GOT3 (cell line): ENCODE results near the gene ABL2.
"Not testable (repeated sequence)": the region's sequence is repeated elsewhere in the genome, so short reads cannot be mapped to it uniquely, and the experiment has no call there.

Source experiments
- DNase-seq: peaks from one replicate; lab custom pipeline; 2025; ENCODE audit warnings: mixed read lengths; lab: John Stamatoyannopoulos, UW

The ABL2 gene

DNA sequence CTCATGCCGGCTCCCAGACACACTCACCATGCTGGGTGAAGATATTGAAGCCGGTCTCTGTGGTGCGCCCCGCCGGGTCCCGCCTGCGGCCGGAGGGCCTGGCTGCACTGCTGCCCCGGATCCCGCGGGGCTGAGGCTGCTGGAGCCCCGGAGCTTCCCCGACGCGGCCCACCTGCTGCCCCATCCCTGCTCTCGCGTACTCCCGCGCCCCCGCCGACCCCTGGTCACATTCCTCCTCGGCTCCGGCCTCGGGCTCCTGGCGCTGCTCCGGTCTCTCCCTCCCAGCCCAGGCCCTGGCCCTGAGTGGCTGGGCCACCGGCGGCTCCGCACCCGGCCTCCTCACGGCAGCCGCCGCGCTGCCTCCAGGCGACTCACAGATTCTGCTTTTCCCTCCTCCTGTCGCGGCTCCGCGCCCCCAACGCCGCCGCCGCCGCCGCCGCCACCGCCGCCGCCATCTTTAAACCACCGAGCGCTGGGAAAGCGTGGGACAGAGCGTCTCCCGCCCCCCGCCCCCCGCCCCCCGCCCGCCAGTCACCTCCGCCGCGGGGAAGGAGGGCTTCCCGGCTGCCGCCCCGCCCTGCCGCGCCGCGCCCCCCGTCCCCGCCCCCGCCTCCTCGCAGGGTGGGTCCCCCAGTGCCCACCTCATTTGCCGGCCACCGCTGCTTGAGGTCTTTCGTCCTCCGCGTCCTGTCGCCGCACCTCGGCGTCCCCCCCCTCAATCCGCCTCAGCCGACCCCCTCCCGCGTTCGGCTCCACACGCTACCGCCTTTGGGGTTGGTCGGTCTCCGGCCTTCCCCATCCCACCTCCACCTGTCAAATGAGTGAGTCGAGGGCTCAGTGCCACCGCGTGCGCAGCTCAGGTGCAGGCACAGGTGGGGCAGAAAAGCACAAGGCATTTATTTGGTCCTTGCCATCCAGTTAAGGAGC lies at the start of gene ABL2:
ABL2 (minus strand) TSS at position 464 of the 927 bp plus-strand sequence; CDS start at position 184, 280 bp downstream.
- no peak for DNase-seq

DNA sequence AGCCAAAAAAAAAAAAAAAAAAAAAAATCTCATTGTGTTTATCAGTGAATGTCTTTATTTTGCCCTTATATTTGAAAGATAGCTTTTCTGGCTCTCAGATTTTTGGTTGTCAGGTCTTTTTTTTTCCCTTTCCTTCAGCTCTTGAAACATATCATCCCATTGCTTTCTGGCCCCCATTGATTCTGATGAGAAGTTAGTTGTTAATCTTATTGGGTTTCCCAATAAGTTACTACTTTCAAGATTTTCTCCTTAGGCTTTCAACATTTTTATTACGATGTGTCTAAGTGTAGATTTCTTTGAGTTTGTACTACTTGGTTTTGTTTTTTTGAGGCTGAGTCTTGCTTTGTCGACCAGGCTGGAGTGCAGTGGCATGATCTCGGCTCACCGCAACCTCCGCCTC lies 49.4 kb upstream of the ABL2 start:
- DNase-seq: no peak

GRCh38 chr1:179274424-179274823 lies 44.9 kb upstream of the ABL2 start:
- not testable (repeated sequence) for DNase-seq

GRCh38 chr1:179269071-179269470 lies 39.6 kb upstream of the ABL2 start:
- no peak for DNase-seq

DNA sequence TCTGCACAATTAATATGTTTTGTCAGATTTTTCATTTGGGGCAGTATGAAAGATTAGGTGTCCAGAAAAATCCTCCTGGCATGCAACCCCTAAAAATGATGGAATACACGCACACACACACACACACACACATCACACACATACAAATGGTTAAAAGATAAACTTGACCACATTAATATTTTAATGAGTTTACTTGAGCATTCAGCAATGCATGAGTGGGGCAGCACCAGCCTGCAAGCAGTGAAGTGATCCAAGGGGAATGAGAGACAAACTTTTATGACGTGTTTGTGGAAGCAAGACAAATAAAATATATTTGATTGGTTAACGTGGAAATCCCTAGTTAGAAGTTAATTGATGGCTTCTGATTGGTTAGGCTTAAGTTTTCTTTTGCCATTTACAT lies 35.0 kb upstream of the ABL2 start:
- no peak for DNase-seq

- DNase-seq: no peak
These were observed 33.6 kb upstream of the ABL2 start for GRCh38 chr1:179263121-179263520.

GRCh38 chr1:179262183-179262582 lies 32.7 kb upstream of the ABL2 start:
- DNase-seq: no peak

- no peak for DNase-seq
These were observed 24.0 kb upstream of the ABL2 start for GRCh38 chr1:179253286-179253972.

DNA sequence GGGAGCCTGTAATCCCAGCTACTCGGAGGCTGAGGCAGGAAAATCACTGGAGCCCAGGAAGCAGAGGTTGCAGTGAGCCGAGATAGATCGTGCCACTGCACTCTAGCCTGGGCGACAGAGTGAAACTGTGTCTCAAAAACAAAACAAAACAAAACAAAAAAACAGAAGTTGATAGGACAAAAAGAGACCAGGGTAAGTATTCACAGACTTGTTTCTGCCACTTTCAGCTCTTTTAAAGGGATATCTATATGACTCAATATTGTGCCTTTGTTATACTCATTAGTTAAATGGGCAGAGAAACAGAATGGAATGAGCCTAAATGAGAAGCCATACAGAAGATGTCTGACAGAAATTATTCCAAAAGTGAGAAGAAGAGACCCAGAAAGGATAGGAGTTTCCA lies 23.1 kb upstream of the ABL2 start:
- no peak for DNase-seq

DNA sequence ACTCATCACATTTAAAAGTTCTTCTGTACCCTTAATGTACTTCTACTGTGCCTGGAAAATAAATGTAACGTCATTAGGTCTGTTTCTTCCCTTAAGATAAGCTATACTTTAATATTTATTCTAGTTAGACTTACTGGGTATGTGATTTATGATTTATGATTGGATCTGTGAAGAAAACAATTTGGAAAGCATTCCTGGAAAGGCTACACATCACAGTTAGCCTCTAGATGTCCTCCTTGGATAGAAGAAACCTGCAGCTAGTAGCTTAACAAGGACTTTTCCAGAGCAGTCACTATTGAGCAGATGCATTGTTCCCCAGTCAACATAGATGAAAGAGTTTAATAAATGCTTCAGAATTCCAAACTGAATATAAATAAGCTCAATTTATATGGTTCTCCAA lies 22.2 kb upstream of the ABL2 start:
- DNase-seq: no peak

DNA sequence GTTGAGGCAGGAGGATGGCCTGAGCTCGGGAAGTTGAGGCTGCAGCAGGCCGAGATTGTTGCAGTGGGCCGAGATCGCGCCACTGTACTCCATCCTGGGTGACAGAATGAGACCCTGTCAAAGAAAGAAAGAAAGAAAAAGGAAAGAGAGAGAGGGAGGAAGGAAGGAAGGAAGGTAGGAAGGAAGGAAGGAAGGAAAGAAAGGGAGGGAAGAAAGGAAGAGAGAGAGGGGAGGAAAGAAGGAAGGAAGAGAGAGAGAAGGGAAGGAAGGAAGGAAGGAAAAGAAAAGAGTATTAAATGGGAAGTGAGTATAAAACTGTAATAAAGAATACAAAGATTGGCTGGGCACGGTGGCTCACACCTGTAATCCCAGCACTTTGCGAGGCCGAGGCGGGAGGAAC lies 18.4 kb upstream of the ABL2 start:
- DNase-seq: no peak

DNA sequence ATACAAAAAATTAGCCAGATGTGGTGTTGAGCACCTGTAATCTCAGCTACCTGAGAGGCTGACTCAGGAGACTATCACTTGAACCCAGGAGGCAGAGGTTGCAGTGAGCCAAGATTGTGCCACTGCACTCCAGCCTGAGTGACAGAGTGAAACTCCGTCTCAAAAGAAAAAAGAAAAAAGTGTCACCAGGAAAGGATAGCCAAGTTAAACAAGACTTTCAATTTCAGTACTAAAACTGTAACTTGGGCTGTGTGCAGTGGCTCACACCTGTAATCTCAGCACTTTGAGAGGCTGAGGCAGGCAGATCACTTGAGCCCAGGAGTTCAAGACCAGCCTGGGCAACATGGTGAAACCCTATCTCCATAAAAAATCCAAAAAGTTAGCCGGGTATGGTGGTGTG lies 15.9 kb upstream of the ABL2 start:
- DNase-seq: not testable (repeated sequence)

DNA sequence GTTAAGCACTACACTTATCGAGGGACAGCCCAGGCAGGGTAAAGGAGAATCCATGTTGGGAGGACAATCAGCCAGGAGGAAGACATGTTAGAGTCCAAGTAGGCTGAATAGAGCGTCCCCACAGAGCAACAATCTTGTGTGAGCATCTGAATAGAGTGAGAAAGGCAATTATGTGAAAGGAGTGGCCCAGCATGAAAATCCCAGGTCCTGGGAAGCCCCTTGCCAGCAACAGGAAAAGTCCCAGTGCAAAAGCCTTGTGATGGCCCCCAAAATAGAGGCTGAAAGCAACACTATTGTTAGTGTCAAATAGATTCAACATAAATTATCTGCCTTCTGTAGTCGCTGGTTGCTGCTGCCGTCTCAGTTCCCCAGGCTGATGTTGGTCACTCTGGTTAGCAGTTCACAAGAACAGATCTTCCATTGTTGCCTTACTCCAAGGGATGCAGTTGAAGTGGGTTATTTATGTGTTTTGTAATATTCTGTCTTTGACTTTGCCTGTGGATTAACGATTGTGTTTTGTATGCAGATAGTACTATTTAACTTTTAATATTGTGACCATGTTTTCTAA lies 12.1 kb upstream of the ABL2 start:
- no peak for DNase-seq

- no peak for DNase-seq
These were observed 7.7 kb upstream of the ABL2 start for GRCh38 chr1:179237222-179237621.

DNA sequence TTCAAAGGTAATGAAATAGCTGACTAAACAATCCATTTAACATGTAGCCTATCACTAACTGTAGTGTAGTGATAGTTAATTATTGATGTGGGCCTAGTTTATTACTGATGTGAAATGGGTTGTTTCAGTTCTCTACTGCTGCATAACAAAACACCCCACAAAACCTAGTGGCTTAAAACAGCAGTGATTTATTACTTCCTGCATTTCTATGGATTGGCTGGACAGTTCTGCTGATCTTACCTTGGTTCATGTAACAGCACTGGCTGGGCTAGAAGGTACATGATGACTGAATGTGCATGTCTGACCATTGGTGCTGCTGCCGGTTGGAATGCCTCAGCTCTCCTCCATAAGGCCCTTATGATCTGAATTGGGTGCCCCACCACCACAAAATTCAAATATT lies 5.4 kb upstream of the ABL2 start:
- DNase-seq: no peak

DNA sequence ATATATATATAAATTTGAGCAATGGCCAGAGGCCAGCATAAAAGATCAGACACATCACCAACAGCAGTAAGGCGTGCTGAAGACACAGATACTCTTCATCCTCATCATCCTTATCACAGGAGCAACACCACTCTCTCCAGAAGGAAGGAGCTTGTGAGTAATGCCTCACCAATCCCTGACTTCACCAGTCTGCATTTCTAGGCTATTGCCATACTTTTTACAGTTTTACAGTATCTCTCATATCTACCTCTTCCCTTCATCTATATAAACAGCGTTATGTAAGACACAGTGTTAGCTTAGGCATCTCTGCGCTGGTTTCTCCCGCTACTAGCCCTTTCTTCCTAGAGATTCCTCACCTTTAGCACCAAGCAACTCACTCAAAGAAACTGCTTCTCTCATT lies 2.4 kb upstream of the ABL2 start:
- DNase-seq: no peak

GRCh38 chr1:179230721-179231120 lies 1.2 kb upstream of the ABL2 start:
- DNase-seq: no peak

DNA sequence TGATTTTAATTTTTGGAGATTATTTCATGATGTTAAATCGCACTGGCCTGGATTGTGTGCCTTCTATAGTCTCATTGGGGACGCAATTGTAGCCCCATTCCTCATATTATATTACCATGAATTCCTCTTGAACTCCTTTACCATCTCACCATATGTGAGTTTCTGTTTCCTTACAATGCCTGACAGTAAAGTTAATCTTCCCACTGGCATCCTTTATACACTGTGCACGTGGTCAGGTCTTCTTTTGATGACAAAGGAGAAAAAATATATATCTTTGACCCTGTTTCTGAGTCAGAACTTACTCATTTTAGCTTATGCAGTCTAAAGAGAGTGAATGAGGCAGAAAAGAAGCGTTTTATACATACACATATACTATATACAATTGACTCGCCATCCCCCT lies 774 bp upstream of the ABL2 start:
- no peak for DNase-seq

DNA sequence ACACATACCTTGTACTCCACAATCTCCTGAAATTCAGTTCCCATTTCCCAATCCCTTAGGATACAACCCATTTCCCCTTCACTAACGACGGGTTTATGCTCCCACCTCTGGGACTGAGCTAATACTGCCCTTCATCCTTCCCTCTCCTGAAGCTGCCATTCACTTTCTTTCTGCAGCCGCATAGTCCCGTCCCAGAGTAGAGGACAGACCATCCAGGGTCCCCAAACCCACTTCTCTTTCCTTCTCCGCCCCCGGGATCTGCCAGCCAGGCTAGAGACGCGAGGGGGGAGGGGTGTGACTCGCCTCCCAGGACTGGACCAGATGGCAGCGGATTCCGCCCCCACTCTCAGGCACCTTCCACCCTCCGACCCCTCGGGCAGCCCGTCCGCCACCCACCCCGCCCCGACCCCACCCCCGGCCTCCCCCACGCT lies 679 bp downstream of the ABL2 start:
- no peak for DNase-seq

GRCh38 chr1:179226738-179227137 lies 2.7 kb downstream of the ABL2 start:
- no peak for DNase-seq

- DNase-seq: not testable (repeated sequence)
These were observed 5.0 kb downstream of the ABL2 start for GRCh38 chr1:179224466-179224865.

DNA sequence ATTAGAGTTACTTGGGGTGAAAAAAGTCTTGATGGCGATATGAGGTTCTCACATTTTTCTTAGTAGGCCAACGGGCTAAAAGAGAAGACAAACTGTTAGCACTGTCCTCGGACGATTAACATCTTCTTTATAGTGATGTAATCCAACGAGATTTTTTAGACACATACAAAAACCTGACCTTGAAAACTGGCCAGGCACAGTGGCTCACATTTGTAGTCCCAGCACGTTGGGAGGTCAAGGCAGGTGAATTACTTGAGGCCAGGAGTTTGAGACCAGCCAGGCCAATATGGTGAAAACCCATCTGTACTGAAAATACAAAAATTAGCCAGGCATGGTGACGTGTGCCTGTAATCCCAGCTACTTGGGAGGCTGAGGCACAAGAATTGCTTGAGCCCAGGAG lies 8.4 kb downstream of the ABL2 start:
- DNase-seq: not testable (repeated sequence)

DNA sequence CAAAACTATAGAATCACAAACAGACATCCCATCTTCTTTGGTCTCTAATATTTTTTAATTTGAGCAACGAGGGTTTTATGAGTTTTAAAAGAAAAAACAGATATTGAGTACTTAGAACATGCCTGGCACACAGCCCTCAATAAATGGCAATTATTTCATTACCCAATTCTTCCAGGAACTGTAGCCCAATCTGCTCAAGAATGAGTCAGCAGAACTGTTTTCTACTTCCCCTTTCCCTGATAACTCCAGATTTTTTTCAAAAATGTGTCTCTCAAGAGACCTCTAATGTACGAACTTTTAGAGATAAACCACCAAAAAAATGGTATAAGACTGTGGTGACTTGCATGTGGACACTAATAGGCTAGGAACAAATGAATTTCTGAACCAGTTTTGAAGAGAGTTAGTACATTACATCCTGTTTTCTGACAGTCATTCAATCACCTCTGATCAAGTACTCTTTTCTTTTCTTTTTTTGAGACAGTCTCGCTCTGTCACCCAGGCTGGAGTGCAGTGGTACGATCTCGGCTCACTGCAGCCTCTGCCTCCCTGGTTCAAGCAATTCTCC lies 11.5 kb downstream of the ABL2 start:
- DNase-seq: no peak
